Measurements from ENCODE around the gene SLIT3. TPM values are rescaled to one million over a fixed set of nuclear protein-coding genes. Genes with fewer than 3 reads are reported as not detected.

SLIT3 gene
- total RNA-seq, 1 experiment from 2014 or later: 0.92 TPM

DNA sequence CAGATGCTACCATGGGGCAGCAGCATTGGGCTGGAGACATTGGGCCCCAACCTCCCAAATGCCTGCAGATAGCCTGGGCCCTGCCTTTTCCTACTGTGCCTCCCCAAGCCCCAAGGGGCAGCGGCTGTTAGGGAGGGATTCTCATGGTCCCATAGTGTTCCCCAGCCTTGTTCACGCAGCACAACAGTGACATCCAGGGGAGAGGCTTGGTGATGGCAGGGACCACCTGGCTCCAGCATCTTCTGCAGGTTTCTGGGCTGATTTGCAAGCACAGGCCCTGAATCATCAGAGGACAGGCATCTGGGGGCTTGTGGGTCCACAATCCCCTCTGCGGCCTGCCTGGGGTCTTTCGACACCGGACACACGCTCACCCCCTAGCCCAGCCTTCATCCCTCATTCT is 354.6 kb downstream of the SLIT3 start:
- Histone ChIP-seq H2AK5ac (ENCODE audit: insufficient read length, low read length) (no peak overlapping the region), H4K20me1 (ENCODE audit: control insufficient read depth, insufficient read depth, insufficient read length) (no peaks in the 10 kb centered on the region), H4K91ac (ENCODE audit: insufficient read length, low read depth, low read length) (no peak overlapping the region), H3K14ac (ENCODE audit: insufficient read depth, low read length) (no peak overlapping the region; the same call in 1 of the 2 replicates), H2BK12ac (ENCODE audit: insufficient read length, low read depth, low read length) (no peak overlapping the region), H2BK120ac (ENCODE audit: low read depth, low read length, poor library complexity, severe bottlenecking) (no peak overlapping the region), H3K9me3 (ENCODE audit: control insufficient read depth, low read depth, low read length) (no peaks in the 10 kb centered on the region), H2BK5ac (ENCODE audit: insufficient read length, low read length) (no peak overlapping the region), H2BK15ac (ENCODE audit: low read depth, low read length) (no peak overlapping the region), H3K79me2 (ENCODE audit: insufficient read depth, low read length) (no peaks in the 10 kb centered on the region), H2AFZ (ENCODE audit: low read length) (no peak overlapping the region), H3K27ac (ENCODE audit: insufficient read length, low read depth, low read length) (no peak overlapping the region), H3K56ac (ENCODE audit: insufficient read length, low read depth, low read length) (no peak overlapping the region), H3K9ac (ENCODE audit: extremely low read depth, insufficient read length, low read length) (no peak overlapping the region), H3K27me3 (ENCODE audit: insufficient read depth, low read length) (no peaks in the 10 kb centered on the region), H4K8ac (replicated peaks; ENCODE audit: insufficient read length, low read depth, low read length) (no peak overlapping the region), H3T11ph (ENCODE audit: low read length) (no peak overlapping the region), H3K4ac (ENCODE audit: low read depth, low read length) (no peak overlapping the region), H3K18ac (ENCODE audit: insufficient read length, low read depth, low read length) (no peak overlapping the region), H4K5ac (ENCODE audit: insufficient read length, low read depth, low read length) (no peak overlapping the region), H3K4me2 (ENCODE audit: insufficient read depth, insufficient read length, low read length) (no peak overlapping the region), H3K23ac (ENCODE audit: insufficient read length, low read depth, low read length) (no peak overlapping the region), H2BK20ac (ENCODE audit: low read depth, low read length, poor library complexity, severe bottlenecking) (no peak overlapping the region), H3K23me2 (ENCODE audit: insufficient read length, low read depth, low read length, poor library complexity, severe bottlenecking) (no peaks in the 10 kb centered on the region), H3K79me1 (ENCODE audit: insufficient read depth, low read depth, low read length, poor library complexity, severe bottlenecking) (no peaks in the 10 kb centered on the region), H3K4me1 (ENCODE audit: insufficient read depth, low read length) (no peaks in the 10 kb centered on the region)
- no peak overlapping the region for H3K4me3 Mint-ChIP-seq
- peak overlapping the region in 1 of 3 experiments; percentile 70; a peak in 2 of 7 replicates for H3K27ac Mint-ChIP-seq
- no peaks in the 10 kb centered on the region for H3K36me3 Mint-ChIP-seq (ENCODE audit: insufficient read depth in 1 of 3, low read depth in 3 of 3)
- H3K4me1 Mint-ChIP-seq: peaks cover 12 to 30% of the 10 kb centered on the region in 2 experiments
- no peaks in the 10 kb centered on the region for H3K9me3 Mint-ChIP-seq
- H3K27me3 Mint-ChIP-seq (ENCODE audit: low read depth): no peaks in the 10 kb centered on the region; the same call in 1 of the 2 replicates
- DNase-seq: peak; percentile 71
- no CpG with 5 or more reads among the region's 6 CpGs for WGBS (ENCODE audit: extremely low coverage, insufficient read length, low lambda C conversion rate)
- TF ChIP-seq, protein P1, sequence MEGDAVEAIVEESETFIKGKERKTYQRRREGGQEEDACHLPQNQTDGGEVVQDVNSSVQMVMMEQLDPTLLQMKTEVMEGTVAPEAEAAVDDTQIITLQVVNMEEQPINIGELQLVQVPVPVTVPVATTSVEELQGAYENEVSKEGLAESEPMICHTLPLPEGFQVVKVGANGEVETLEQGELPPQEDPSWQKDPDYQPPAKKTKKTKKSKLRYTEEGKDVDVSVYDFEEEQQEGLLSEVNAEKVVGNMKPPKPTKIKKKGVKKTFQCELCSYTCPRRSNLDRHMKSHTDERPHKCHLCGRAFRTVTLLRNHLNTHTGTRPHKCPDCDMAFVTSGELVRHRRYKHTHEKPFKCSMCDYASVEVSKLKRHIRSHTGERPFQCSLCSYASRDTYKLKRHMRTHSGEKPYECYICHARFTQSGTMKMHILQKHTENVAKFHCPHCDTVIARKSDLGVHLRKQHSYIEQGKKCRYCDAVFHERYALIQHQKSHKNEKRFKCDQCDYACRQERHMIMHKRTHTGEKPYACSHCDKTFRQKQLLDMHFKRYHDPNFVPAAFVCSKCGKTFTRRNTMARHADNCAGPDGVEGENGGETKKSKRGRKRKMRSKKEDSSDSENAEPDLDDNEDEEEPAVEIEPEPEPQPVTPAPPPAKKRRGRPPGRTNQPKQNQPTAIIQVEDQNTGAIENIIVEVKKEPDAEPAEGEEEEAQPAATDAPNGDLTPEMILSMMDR (conservative IDR thresholded peaks at IDR 0.05): peak; percentile 68
